HepG2 (cell line): ENCODE measurements around the gene HAPLN2. TPM values are rescaled to one million over a fixed set of nuclear protein-coding genes. Genes with fewer than 3 reads are reported as not detected.

Experiments
- CEBPB ChIP-seq: IDR thresholded peaks from 2 replicates; pipeline ENCODE4 v1.6.1; 2011; ENCODE audit warnings: low read depth, low read length, improper control_type of control experiment, borderline replicate concordance
- CHD2 ChIP-seq: IDR thresholded peaks from 2 replicates; pipeline ENCODE4 v1.6.1; 2011; ENCODE audit warnings: low read depth, low read length, improper control_type of control experiment
- FOXK1 ChIP-seq: sonication (generic); formaldehyde crosslinking; IDR thresholded peaks from 2 replicates; pipeline ENCODE4 v1.4.0; 2020; ENCODE audit warnings: low read depth, missing genetic modification reagents, borderline replicate concordance
- NR3C1 ChIP-seq: sonication (generic); formaldehyde crosslinking; IDR thresholded peaks from 2 replicates; pipeline ENCODE4 v1.4.0; 2020; ENCODE audit warnings: missing genetic modification reagents
- RARA ChIP-seq: IDR thresholded peaks from 2 replicates; pipeline ENCODE4 v1.6.1; 2016; ENCODE audit warnings: missing genetic modification reagents, missing compliant biosample characterization
- TGIF2 ChIP-seq: IDR thresholded peaks from 2 replicates; pipeline ENCODE4 v1.6.1; 2016; ENCODE audit warnings: control low read depth, missing compliant biosample characterization
- TRIM24 ChIP-seq: sonication (generic); formaldehyde crosslinking; IDR thresholded peaks from 2 replicates; pipeline ENCODE4 v1.8.0; 2022; ENCODE audit warnings: mild to moderate bottlenecking, missing genetic modification reagents
- ZFP36 ChIP-seq: fragments of 150-350 bp; IDR thresholded peaks from 2 replicates; pipeline ENCODE4 v1.6.1; 2018; ENCODE audit warnings: borderline replicate concordance, low read length, low read depth; ENCODE audit not compliant: partially characterized antibody
- ZNF251 ChIP-seq: sonication (generic); formaldehyde crosslinking; IDR thresholded peaks from 2 replicates; pipeline ENCODE4 v1.9.0; 2021; ENCODE audit warnings: mild to moderate bottlenecking, missing genetic modification reagents
- ZNF572 ChIP-seq: sonication (generic); formaldehyde crosslinking; IDR thresholded peaks from 2 replicates; pipeline ENCODE4 v1.5.1; 2020; ENCODE audit warnings: mild to moderate bottlenecking, missing genetic modification reagents
- polyA plus RNA-seq, 8 experiments: library from polyadenylated mRNA; depleted of rRNA in 3 of 8; stranded (reverse) in 7 of 8; unstranded in 1 of 8; fragments of >200 nt; fragmentation: Illumina TruSeq in 4 of 8; extraction: Trizol in 4 of 8; gene quantifications; 2 replicates each; pipeline versions ENCODE4 v1.2.1 to v1.2.3, GENCODE V29; 2011 to 2016; ENCODE audit warnings: low read depth in 4 of 8, missing spikeins in 1 of 8, mixed read lengths in 1 of 8; ENCODE audit not compliant: insufficient read depth in 1 of 8
- total RNA-seq, 5 experiments: library from RNA; depleted of rRNA; stranded (reverse); fragments of >200 nt; fragmentation: Illumina TruSeq; extraction: Trizol; gene quantifications; 2 replicates each; pipeline ENCODE4 v1.2.3, GENCODE V29; 2016; ENCODE audit warnings: low read depth in 1 of 5
- TF ChIP-seq, protein P1 (sequence below): sonication (generic); formaldehyde crosslinking; IDR thresholded peaks from 2 replicates; pipeline ENCODE4 v1.5.0; 2020; ENCODE audit warnings: mild to moderate bottlenecking, low read depth, missing genetic modification reagents, borderline replicate concordance
- TF ChIP-seq, protein P2 (sequence below): sonication (generic); formaldehyde crosslinking; IDR thresholded peaks from 2 replicates; pipeline ENCODE4; 2020; ENCODE audit warnings: missing genetic modification reagents, mild to moderate bottlenecking, borderline replicate concordance
- TF ChIP-seq, protein P3 (sequence below): sonication (generic); formaldehyde crosslinking; IDR thresholded peaks from 2 replicates; pipeline ENCODE4 v1.8.0; 2022; ENCODE audit warnings: low read depth, missing genetic modification reagents
- TF ChIP-seq, protein P4 (sequence below): sonication (generic); formaldehyde crosslinking; IDR thresholded peaks from 2 replicates; pipeline ENCODE4 v1.5.1; 2020; ENCODE audit warnings: mild to moderate bottlenecking, missing genetic modification reagents, moderate library complexity
- TF ChIP-seq, protein P5 (sequence below): sonication (generic); formaldehyde crosslinking; IDR thresholded peaks from 2 replicates; pipeline ENCODE4 v1.9.0; 2021; ENCODE audit warnings: missing genetic modification reagents, borderline replicate concordance

Gene HAPLN2
- total and polyA plus RNA-seq, 2 of the 13 experiments (the other 11 are each of a cell fraction or from before 2014, with no cell fraction given), result not detected

DNA sequence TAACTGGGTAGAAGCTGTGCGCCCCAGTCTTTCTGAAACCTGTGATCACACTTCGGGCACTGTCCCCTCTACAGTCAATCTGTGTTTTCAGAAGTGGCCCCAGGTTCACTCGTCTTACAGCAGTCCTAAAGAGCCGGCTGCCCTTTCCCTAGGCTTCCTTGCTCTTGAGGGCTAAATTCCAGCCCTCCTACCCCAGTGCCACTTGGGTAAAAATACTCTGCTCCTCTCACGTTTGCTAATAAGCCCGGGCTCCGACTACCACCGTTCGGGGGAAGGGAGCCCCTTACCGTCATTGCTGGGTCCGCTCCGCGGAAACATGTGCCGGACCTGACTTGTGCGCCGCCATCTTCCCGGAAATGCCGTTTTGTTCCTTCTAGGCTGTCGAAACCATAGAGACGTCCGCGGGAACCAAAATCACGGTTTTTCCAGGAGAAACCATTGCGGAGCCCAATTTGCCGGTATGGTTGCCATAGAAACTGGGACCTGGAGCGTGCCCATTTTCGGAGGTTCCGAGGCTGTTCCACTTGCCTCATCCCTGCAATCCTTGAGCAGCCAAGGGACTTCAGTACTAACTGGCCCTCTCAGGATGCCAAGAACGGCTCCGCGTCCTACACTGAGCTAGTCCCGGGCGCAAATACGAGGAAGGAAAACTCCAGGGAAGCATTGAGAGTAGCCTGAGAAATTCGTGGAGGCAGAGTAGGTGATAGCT, 17.9 kb upstream of the HAPLN2 start, which contains the start of gene GPATCH4 (continued):
- TF ChIP-seq TRIM24 (no peak), ZNF572 (CRISPR knock-in tag) (peak; percentile 21; the same call in 1 of the 2 replicates), NR3C1 (CRISPR knock-in tag) (no peak), ZFP36 (no peak), FOXK1 (CRISPR knock-in tag) (0 out of 2 replicates have a peak, but pooled peaks have one; percentile 49), CEBPB (no peak), TGIF2 (CRISPR knock-in tag) (peak; percentile 80), ZNF251 (CRISPR knock-in tag) (no peak), CHD2 (no peak), RARA (CRISPR knock-in tag) (no peak; the same call in 1 of the 2 replicates)
- TF ChIP-seq, protein P1, sequence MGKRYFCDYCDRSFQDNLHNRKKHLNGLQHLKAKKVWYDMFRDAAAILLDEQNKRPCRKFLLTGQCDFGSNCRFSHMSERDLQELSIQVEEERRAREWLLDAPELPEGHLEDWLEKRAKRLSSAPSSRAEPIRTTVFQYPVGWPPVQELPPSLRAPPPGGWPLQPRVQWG, result 0 out of 2 replicates have a peak, but pooled peaks have one; percentile 63
- TF ChIP-seq, protein P2, sequence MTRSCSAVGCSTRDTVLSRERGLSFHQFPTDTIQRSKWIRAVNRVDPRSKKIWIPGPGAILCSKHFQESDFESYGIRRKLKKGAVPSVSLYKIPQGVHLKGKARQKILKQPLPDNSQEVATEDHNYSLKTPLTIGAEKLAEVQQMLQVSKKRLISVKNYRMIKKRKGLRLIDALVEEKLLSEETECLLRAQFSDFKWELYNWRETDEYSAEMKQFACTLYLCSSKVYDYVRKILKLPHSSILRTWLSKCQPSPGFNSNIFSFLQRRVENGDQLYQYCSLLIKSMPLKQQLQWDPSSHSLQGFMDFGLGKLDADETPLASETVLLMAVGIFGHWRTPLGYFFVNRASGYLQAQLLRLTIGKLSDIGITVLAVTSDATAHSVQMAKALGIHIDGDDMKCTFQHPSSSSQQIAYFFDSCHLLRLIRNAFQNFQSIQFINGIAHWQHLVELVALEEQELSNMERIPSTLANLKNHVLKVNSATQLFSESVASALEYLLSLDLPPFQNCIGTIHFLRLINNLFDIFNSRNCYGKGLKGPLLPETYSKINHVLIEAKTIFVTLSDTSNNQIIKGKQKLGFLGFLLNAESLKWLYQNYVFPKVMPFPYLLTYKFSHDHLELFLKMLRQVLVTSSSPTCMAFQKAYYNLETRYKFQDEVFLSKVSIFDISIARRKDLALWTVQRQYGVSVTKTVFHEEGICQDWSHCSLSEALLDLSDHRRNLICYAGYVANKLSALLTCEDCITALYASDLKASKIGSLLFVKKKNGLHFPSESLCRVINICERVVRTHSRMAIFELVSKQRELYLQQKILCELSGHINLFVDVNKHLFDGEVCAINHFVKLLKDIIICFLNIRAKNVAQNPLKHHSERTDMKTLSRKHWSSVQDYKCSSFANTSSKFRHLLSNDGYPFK (CRISPR knock-in tag), result peak; percentile 52; the same call in 1 of the 2 replicates
- TF ChIP-seq, protein P3, sequence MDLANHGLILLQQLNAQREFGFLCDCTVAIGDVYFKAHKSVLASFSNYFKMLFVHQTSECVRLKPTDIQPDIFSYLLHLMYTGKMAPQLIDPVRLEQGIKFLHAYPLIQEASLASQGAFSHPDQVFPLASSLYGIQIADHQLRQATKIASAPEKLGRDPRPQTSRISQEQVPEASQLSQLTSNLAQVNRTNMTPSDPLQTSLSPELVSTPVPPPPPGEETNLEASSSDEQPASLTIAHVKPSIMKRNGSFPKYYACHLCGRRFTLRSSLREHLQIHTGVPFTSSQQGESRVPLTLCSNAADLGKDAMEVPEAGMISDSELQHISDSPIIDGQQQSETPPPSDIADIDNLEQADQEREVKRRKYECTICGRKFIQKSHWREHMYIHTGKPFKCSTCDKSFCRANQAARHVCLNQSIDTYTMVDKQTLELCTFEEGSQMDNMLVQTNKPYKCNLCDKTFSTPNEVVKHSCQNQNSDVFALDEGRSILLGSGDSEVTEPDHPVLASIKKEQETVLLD, result peak; percentile 69; the same call in 1 of the 2 replicates
- TF ChIP-seq, protein P4, sequence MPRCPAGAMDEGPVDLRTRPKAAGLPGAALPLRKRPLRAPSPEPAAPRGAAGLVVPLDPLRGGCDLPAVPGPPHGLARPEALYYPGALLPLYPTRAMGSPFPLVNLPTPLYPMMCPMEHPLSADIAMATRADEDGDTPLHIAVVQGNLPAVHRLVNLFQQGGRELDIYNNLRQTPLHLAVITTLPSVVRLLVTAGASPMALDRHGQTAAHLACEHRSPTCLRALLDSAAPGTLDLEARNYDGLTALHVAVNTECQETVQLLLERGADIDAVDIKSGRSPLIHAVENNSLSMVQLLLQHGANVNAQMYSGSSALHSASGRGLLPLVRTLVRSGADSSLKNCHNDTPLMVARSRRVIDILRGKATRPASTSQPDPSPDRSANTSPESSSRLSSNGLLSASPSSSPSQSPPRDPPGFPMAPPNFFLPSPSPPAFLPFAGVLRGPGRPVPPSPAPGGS (CRISPR knock-in tag), result peak; percentile 65; the same call in 1 of the 2 replicates
- TF ChIP-seq, protein P5, sequence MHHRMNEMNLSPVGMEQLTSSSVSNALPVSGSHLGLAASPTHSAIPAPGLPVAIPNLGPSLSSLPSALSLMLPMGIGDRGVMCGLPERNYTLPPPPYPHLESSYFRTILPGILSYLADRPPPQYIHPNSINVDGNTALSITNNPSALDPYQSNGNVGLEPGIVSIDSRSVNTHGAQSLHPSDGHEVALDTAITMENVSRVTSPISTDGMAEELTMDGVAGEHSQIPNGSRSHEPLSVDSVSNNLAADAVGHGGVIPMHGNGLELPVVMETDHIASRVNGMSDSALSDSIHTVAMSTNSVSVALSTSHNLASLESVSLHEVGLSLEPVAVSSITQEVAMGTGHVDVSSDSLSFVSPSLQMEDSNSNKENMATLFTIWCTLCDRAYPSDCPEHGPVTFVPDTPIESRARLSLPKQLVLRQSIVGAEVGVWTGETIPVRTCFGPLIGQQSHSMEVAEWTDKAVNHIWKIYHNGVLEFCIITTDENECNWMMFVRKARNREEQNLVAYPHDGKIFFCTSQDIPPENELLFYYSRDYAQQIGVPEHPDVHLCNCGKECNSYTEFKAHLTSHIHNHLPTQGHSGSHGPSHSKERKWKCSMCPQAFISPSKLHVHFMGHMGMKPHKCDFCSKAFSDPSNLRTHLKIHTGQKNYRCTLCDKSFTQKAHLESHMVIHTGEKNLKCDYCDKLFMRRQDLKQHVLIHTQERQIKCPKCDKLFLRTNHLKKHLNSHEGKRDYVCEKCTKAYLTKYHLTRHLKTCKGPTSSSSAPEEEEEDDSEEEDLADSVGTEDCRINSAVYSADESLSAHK, result 0 out of 2 replicates have a peak, but pooled peaks have one; percentile 29
